Stomach (tissue), 4 donors: ENCODE results near the gene SMIM24.

Experiments
- EP300 ChIP-seq: sonication (generic); formaldehyde crosslinking; IDR thresholded peaks from one replicate; pipeline ENCODE4 v1.6.1; 2017; ENCODE audit warnings: antibody characterized with exemption
- POLR2A ChIP-seq, 4 donors: fragments of 450-650 bp; IDR thresholded peaks; one replicate each; pipeline ENCODE4 v1.6.1; 2016; ENCODE audit warnings: antibody characterized with exemption in 4 of 4, control low read depth in 2 of 4, mild to moderate bottlenecking in 1 of 4, moderate library complexity in 1 of 4
- POLR2AphosphoS5 ChIP-seq, 3 donors: sonication (generic); formaldehyde crosslinking; IDR thresholded peaks; one replicate each; pipeline ENCODE4 v1.6.1; 2016; ENCODE audit warnings: antibody characterized with exemption in 3 of 3
- TF ChIP-seq, protein P1 (sequence below), 7 experiments: fragments of 450-650 bp in 4 of 7; fragments of 200-600 bp in 3 of 7; sonication (generic) in 3 of 7; IDR thresholded peaks; one replicate each; pipeline ENCODE4 v1.5.1; 2016 to 2019; ENCODE audit warnings: antibody characterized with exemption in 7 of 7, control low read depth in 2 of 7, mild to moderate bottlenecking in 1 of 7

DNA sequence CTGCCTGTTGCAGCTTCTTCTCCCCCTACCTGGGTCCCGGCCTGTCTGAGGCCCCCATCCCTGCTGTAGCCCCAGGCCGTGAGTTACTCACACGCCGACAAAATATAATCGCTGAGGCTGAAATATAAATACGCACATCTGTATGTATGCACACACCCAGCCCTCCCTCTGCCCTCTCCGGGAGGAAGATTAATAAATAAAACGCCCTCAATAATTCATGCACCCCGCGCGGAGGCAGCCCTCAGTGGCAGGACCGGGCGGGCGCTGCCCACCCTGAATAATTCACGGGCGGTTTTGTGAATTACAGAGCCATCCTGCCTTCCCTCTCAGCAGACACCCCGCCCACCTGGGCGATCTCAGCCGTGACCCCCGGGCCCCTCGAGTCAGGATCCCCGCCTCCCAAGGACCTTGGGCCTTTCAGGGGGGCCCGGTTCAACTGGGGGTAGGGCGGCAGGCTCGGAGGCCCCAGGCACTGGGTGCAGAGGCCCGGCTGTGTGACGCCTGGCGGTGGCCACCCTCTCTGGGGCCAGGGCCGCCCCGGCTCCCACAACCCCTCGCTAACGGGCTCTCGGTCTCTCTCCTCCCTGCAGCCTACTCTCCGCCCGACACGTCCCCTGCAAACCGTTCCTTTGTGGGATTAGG, 24.2 kb downstream of the SMIM24 start:
- TF ChIP-seq, protein P1, sequence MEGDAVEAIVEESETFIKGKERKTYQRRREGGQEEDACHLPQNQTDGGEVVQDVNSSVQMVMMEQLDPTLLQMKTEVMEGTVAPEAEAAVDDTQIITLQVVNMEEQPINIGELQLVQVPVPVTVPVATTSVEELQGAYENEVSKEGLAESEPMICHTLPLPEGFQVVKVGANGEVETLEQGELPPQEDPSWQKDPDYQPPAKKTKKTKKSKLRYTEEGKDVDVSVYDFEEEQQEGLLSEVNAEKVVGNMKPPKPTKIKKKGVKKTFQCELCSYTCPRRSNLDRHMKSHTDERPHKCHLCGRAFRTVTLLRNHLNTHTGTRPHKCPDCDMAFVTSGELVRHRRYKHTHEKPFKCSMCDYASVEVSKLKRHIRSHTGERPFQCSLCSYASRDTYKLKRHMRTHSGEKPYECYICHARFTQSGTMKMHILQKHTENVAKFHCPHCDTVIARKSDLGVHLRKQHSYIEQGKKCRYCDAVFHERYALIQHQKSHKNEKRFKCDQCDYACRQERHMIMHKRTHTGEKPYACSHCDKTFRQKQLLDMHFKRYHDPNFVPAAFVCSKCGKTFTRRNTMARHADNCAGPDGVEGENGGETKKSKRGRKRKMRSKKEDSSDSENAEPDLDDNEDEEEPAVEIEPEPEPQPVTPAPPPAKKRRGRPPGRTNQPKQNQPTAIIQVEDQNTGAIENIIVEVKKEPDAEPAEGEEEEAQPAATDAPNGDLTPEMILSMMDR (IDR thresholded peaks at IDR 0.05) = no peak
- TF ChIP-seq POLR2AphosphoS5 (IDR thresholded peaks at IDR 0.05) (no peak), POLR2A (IDR thresholded peaks at IDR 0.05) (no peak), EP300 (no peak)
